Activated CD8-positive, alpha-beta memory T cell treated with anti-CD3 and anti-CD28 coated beads, Interleukin-2, amount 50 U/mL, for 1 hour (primary cell): ENCODE data around the gene SUCLG1.
A peak's percentile ranks its signal among the peaks of the same experiment; 100 is the strongest.
"Not testable (repeated sequence)": the region's sequence is repeated elsewhere in the genome, so short reads cannot be mapped to it uniquely, and the experiment has no call there.

Experiments
- DNase-seq: peaks from one replicate; pipeline ENCODE4 v3.0.0-alpha.2; 2020; ENCODE audit errors: extremely low read depth

Gene SUCLG1

DNA sequence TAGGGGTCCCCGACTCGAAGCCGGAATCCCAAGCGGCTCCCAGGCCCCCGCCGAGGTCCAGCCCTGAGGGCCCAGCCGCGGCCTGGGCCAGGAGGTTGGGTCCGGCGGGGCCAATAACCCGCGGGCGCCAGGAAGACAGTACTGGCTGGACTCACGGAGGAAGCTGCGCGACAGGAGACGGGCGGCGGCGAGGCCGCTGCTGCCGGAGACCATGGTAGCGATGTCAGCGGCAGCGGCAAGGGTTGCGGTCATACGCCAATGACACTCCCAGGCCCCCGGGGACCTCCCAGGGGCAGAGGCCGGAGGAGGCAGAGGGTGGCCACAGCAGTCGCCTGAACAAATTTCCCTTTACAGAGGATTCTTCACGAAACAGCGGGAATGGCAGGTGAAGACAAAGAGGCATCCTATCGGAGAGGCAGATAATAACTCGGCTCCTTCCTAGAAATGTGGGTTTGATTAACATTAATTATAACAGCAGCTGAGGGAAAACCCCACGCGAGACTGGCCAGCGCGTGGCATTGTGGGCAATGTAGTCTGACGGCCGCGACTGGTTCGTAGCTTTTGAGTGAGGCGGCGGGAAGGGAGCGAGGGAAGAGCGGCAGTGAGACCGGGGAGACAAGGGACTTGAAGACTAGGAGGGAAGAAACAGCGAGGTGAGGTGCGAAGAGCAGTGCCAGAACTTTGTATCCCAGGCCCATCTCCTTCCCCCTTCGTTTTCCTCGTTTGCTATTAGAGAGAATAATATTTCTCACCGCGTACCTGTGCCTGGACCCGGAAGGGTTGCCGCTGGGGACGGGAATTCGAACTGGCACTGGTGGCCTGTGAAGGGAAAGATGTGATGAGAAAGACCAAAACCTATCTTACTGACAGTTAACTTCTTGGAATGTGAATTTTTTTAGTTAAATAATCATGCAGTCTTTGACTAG lies at the start of gene SUCLG1:
Gene SUCLG1 (minus strand): TSS at position 263 of the 926 bp plus-strand sequence. CDS start 11 bp downstream, at position 252.
- DNase-seq: peak; percentile 53

DNA sequence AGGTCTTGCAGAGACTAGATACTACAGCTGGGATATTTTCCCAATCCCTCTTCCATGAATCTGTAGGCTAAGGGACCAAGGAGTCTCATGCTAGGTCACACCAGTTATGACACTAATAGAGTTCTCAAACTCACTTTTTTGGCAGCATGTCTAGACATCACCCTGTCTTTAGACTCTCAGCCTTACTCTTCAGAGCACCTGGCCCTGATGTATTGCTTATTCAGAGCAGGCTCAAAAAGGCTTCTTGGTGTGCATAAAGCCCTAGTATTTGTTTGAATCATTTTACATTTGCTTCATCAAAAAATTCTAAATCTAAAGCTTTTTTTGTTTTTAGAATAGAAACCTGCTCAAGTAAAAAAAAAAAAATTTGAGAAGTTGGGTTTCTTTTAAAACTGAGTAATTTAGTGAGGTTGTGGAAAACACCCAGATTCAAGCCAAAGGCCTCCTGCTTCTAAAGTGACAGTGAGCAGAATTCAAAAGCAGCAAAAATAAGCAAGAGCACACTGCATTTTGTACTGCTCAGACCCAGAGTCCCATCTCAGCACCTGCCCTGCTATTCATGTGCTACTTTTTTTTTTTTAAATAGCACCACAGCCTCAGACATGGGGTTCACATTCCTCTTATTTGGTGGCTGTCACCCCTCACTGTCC lies 39.2 kb upstream of the SUCLG1 start:
- DNase-seq: no peak

DNA sequence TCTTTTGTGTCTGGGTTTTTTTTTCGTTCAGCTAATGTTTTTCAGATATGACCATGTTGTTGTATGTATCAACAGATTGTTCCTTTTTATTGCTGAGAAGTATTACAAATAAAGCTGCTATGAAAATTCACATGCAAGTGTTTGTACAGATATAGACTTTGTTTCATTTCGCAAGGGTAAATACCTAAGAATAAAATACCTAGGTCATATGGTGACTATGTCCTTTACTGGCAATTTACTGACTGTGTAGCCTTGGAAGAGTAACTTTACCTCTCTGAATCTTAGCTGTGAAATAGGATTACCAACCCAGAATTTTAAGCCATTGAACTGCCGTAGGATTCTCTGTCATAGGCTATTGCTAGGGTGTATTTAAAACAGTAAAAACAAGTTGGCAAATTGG lies 38.2 kb upstream of the SUCLG1 start:
- DNase-seq: no peak

DNA sequence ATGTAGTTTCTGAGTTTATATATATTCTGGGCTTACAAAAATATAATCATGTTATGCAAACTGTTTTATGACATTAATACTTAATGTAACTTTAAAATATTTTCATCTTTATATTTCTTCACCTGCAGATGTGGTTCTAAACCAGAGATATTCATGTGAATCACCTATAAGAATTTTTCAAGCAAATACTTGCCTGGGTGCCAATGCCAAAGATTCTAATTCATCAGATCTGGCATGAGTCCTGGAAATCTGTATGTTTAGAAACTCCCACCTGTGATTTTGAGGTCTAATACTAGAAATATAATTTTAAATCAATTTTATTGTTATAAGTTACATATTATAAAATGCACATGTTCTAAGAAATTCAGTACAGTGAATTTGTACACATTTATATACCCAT lies 37.3 kb upstream of the SUCLG1 start:
- DNase-seq: no peak

- peak; percentile 9 for DNase-seq
Measured at GRCh38 chr2:84495539-84496146, 36.6 kb upstream of the SUCLG1 start.

- DNase-seq: no peak
Measured at GRCh38 chr2:84494070-84494469, 35.0 kb upstream of the SUCLG1 start.

- no peak for DNase-seq
Measured at GRCh38 chr2:84493514-84493913, 34.4 kb upstream of the SUCLG1 start.

DNA sequence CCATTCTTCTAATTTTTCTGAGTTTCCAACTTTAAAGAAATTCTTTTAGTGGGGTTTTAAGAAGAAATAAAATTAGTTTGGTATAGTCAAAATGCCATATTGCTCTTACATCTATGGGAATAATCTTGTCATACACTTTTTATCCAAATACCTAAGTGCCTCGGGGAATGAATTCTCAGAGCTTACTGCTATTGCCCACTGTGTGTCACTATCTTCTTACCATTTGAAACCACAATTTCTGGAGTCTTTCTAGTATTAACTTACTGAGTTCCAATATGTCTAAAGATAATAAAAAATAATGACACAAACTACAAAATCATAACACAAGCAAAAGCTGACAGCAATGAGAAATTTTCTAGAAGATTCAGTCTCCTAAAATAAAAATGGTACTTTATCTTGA lies 33.5 kb upstream of the SUCLG1 start:
- DNase-seq: no peak

GRCh38 chr2:84491741-84492140 lies 32.7 kb upstream of the SUCLG1 start:
- no peak for DNase-seq

DNA sequence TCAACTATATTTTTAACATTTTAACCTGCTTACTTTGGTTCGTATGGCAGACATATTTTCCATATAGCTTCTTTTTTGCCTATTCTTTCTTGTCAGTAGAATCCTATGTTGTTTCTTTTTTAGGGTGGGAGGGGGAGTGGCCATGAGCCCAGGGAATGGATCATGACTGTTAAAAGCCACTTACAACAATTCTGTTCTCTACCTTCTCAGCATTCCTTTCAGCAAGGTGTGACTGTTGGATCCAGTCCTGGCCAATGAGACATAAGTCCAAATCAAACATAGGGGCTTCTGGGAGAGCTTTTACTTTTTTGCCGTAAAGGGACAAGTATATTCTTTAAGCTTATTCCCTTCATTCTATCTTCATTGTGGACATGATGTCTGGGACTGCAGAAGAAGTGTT lies 32.2 kb upstream of the SUCLG1 start:
- DNase-seq: no peak

DNA sequence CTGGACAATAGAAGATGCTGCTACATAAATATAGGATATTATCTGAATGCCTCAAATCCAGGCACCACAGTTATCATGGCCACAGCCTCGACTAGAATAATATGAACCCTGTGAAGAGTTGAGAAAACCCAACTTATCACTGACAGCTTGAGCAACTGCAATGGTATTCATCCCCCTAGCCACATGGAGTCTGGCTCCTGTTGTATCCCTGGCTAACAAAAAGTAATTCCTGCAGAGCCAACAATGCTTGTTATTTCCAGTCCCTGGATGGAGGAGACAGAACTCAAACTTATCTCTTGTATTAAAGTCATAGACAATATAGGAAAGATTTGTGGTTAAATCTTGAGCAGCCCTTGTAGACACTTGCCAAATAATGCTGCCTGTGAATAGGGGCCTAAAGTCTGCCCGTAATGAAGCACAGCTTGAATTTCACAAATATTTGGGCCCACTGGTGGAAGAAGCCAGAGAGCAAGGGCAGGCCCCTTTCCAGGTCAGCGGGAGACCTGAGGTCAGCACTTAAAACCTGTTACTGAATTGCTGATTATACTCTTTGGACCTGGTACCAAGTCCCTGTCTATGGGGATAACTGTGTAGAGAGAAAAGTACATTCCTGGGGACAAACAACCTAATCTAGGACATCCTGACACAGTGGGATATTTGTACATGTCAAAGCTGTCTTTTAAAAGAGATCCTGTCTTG lies 28.4 kb upstream of the SUCLG1 start:
- no peak for DNase-seq

DNA sequence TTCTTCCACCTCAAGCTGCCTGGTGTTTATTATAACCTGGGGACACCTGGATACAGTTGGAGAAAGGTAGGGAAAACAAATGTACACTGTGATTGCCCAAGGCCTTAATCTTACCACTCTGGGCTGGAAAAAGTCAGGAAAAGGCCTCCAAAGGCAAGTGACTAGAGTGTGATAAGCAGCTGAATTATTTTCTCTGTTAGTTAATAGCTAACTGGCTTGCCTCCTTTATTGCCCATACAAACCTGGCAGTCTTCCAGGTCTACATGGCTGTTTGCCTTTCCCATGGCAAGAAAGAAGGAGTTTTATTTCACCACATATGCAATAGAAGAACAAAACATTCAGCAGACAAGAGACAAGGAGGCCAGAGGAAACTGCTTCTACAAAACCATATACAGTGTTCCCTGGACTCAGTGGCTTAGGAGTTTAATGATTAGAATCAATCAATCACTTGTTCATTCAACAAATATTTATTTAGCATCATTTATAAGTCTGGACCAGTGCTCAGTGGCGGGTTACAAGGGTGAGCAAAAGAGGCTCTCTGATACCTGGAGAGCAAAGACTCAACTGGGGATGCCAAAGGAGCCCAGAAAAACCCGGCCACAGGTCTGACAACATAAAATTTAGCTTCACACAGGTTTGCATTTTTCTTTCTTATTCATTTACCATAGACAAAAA lies 27.5 kb upstream of the SUCLG1 start:
- DNase-seq: no peak

GRCh38 chr2:84483320-84483719 lies 24.2 kb upstream of the SUCLG1 start:
- no peak for DNase-seq

DNA sequence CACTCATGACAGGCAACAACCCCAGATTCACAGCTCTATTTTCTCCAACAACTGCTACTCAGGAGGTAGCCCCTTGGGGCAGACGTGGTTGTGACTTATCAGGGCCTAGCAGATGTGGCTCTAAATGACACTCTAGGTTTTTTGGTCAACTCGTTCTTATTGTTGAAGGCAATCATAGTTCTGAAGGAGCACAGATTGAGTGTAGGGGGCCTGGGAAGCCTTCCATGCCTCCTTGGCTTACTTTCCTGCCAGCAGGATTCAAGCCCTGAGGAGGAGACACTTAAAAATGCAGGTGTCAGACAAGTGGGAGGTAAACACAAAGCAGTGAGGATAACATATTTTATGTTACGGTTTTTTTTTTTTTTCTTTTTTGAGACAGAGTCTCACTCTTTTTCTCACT lies 23.5 kb upstream of the SUCLG1 start:
- no peak for DNase-seq

- DNase-seq: no peak
Measured at GRCh38 chr2:84481702-84482101, 22.6 kb upstream of the SUCLG1 start.

DNA sequence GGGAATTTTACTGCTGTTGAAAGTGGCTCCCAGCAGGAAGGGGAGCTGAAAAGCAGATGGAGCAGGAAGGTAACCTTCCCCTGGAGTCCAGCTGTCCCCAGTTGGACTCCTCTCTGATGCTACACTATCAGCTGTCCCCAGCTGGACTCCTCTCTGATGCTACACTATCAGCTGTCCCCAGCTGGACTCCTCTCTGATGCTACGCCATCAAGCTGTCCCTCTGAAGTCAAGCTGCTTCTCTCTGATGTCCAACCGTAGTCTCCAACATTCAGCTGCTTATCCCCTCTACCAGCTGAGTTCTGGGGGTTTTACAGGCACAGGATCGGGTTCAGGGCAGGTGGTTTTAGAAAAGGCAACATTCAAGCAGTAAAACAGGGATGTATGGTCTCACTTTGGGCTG lies 19.8 kb upstream of the SUCLG1 start:
- no peak for DNase-seq

DNA sequence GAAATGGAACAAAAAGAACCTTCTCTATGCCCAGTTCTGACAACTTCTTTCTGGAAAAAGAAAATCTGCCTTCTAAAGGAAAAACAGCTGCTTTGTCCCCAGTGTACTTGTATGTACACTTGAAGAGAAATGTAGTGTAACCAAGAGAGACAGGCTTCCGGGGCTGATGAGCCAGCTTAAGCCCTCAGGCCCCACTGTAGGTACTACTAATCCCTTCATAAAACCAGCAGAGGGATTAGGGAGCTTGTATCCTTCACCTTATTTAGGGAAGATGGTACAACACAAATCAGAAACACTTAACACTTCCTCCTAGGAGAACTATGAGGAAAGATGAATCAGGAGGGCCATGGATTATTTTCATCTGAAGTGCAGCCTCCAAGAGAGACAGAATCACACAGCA lies 18.8 kb upstream of the SUCLG1 start:
- no peak for DNase-seq

DNA sequence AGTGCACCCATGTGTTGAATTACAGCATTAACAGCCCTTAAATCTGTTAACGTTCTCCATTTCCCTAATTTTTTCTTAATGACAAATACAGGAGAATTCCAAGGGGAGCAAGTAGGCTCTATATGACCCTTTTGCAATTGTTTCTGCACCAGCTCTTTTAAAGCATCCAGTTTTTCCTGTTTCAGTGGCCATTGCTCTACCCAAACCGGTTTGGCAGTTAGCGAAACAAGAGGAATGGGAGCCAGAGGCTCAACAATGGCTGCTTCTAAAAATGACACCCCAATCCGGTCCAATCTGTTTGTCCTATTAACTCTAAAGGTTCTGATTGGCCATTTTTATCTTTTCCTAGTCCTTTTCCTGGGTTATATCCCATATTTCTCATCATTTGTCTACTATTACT lies 15.1 kb upstream of the SUCLG1 start:
- no peak for DNase-seq

DNA sequence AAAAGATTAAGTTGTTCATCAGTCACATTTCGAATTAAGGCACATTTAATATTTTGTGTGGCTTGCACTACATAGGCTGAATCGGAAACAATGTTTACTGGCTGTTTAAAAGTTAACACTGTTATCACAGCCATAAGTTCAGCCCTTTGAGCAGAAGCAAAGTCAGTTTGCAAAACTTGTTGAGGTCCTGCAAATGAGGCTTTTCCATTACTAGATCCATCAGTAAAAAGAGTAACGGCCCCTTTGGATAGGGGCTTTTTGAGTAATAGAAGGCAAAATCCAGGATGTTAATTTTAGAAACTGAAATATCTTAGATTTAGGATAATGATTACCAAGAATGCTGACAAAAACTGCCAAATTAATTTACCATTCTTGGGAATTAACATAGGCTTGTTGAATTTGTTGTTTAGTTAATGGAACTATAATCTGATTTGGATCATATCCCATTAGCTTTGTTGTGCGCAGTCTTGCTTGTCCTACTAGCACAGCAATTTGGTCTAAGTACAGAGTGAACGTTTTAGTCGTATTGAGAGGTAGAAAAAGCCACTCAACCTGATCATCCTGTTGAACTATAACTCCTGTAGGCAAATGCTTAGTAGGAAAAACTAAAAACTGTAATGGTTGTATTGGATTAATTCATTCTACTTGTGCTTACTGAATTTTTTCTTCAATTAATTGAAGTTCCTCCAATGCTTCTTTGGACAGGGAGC lies 13.9 kb upstream of the SUCLG1 start:
- no peak for DNase-seq

- not testable (repeated sequence) for DNase-seq
Measured at GRCh38 chr2:84472423-84472822, 13.3 kb upstream of the SUCLG1 start.

GRCh38 chr2:84467389-84467788 lies 8.3 kb upstream of the SUCLG1 start:
- no peak for DNase-seq
